Skin of body (tissue), 2 donors: ENCODE results near the gene KCNQ1OT1. TPM values are rescaled to one million over a fixed set of nuclear protein-coding genes. Genes with fewer than 3 reads are reported as not detected.

Source experiments
- DNase-seq: peaks from one replicate; lab custom pipeline; 2025; lab: John Stamatoyannopoulos, UW
- total RNA-seq: library from RNA; depleted of rRNA; stranded (reverse); fragments of >200 nt; gene quantifications from one replicate; pipeline ENCODE4 v1.2.3, GENCODE V29; 2014

KCNQ1OT1 gene
- total RNA-seq, 1 donor from 2014 or later, result 12.0 TPM

DNA sequence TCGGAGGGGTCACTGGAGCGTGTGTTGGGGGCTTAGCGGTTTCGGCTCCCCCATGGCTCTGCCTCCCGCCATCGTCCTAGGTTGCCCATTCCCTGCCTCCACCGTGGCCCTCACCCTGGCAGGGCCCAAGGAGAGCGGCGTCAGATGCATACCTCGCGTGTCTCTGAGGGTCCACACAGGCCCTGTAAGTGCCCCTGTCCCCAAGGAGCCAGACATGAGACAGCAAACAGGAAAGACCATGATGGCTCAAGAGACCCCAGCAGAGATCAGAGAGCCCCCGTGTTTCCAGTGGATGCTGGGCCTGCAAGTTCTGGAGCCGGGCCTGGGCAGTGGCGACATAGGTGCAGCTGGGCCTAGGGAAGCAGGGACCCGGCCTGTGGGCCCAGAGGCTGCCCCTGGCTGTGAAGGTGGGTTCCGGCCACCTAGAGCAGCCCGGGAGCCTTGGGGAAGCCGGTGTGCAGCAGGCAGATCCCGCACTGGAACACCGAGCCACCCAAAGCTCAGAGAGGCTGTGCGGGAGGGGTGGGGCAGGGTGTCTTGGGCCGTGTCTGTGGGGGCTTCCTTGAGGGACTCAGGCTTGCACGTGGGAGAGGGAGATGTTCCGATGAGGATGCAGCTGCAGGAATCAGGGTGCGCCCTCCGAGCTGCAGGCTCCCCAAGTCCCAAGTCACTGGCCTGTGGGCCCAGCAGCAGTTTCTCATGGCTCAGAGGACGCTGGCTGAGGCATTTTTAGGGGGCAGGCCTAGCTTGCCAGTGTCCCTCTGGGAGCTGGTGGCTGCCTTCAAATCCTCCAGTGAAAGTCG, 126.4 kb downstream of the KCNQ1OT1 start:
- no peak for DNase-seq

DNA sequence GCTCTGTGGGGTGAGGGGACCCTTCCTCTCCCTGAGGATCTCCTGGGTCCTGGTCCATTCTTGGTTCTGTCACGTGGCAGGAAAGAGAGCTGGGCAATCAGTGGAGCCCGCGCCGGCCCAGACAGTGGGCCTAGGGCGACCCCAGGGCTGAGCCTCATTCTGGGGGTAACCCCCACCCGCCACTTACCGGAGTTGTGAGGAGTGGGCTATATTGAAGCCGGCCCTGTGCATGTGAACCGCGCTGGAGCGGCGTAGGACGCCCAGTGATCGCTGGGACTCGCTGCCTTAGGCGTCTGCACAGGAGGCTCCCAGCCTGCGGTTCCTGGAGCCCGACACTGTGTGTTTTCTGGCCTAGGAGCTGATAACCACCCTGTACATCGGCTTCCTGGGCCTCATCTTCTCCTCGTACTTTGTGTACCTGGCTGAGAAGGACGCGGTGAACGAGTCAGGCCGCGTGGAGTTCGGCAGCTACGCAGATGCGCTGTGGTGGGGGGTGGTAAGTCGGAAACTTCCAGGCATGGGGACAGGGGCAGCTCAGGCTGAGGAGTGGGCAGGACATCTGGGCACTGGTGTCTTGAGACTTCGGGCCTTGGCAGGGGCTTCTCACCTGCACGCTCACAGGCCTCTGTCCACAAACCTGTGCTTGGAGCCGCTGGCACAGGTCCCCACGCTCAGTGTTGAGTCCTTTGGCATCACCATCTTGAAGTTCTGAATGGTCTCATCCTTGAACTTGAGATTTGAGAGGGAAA, 127.1 kb downstream of the KCNQ1OT1 start:
- DNase-seq, result no peak

DNA sequence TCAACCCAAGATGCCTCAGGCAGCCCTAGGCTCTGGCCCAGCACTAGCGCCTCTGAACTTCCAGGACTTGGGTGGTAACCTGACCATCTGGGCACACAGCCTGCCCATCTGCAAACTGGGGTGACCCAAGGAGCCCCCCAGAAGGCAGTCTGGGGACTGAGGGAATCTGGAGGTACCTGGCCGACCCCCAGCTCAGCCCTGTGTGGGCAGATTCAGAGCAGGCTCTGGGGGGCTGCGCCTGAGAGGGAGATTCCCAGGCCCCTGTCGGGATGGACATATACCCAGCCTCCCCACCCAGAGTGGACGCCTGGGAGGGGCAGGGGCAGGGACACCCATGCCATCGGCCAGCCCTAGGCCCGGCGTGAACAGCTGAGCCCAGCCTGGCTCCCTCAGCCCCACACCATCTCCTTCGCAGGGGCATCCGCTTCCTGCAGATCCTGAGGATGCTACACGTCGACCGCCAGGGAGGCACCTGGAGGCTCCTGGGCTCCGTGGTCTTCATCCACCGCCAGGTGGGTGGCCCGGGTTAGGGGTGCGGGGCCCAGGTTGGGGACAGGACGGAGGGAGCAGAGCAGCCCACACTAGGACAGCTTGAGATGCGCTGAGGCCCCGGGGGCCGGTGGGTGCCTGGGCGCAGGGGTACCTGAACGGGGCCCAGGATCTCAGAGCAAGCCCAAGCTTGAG, 128.1 kb downstream of the KCNQ1OT1 start:
- no peak for DNase-seq

DNA sequence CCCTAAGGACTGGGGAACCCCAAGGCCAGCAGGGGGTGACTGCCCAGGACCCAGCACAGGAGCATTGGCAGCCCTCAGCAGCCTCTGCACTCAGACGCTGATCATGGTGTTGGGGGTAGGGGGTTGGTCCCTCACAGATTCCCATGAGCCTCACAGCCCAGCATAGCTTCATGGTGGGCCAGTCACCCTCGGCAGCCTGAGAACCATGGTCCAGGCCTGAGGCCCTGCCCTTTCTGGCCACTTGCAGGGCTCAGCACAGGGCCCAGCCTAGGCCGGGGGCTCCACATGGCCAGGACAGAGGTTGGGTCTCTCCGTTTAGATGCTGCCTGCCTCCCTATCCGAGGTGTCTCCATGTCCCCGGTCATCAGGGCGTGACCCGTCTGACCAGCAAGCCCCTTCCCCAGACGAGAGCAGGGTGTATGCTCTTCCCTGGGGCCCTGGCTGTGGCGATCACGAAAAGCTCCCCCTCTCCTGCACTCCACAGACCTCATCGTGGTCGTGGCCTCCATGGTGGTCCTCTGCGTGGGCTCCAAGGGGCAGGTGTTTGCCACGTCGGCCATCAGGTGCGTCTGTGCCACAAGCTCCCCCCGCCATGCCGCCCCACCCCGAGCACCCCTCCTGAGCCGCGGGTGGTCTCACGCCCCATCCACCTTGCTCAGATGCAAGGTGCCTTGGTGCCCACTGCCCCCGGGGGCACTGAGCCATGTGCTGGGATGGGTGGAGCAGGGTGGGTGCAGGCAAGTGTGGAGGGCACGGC, 128.8 kb downstream of the KCNQ1OT1 start:
- DNase-seq, result no peak

DNA sequence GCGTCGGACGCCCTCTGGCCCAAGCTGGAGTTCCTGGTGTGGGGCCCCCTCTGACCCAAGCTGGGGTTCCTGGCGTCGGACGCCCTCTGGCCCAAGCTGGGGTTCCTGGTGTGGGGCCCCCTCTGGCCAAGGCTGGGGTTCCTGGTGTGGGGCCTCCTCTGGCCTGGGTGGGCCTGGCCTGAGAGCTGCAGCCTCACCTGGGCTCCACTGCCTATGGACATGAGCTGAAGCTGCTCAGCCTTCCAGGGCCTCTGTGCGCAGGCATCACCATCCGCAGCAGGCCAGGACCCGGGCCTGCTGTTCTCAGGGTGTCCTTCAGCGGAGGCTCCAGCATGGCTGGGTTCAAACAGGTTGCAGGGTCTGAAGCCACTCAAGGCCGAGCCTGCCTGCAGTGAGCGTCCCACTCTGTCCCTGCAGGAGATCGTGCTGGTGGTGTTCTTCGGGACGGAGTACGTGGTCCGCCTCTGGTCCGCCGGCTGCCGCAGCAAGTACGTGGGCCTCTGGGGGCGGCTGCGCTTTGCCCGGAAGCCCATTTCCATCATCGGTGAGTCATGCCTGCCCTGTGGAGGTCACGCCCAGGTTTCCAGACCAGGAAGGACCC, 129.5 kb downstream of the KCNQ1OT1 start:
- DNase-seq, result no peak

DNA sequence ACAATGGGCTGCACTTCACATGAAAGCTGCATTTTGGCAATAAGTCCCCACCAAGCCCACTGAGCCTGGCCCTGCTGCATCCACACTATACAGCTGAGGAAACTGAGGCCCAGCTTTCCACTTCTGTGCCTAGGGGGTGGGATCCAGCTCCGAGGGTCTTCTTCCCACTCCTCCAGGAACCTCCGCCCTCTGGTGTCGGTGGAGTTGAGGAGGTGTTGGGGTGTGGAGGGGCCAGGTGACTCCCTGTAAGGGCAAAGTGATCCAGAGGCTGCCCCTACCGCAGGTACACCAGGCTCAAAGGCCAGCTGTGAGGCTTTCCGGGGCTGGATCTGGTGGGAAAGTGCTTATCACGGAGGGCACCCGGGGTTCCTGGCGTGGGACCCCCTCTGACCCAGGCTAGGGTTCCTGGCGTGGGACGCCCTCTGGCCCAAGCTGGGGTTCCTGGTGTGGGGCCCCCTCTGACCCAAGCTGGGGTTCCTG, 130.0 kb downstream of the KCNQ1OT1 start:
- DNase-seq, result no peak

DNA sequence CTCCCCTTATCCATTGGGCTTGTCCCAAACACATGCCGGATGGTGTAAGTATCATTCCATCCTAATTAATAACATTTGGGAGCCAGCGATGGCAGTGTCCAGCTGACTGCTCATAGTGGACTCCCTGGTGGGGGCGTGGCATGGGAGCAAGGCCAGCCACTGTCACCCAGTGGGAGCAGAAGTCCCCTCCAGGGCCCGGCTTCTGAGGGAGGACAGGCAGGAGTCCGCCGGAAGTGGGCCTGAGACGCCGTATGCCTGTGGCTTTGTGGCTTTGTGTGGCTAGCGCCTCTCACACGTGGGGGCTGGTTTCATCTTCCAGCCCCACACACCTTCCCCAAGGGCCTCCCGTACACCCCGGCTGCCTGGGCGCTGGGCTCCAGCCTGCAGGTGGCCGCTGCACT, 130.5 kb downstream of the KCNQ1OT1 start:
- DNase-seq, result no peak

DNA sequence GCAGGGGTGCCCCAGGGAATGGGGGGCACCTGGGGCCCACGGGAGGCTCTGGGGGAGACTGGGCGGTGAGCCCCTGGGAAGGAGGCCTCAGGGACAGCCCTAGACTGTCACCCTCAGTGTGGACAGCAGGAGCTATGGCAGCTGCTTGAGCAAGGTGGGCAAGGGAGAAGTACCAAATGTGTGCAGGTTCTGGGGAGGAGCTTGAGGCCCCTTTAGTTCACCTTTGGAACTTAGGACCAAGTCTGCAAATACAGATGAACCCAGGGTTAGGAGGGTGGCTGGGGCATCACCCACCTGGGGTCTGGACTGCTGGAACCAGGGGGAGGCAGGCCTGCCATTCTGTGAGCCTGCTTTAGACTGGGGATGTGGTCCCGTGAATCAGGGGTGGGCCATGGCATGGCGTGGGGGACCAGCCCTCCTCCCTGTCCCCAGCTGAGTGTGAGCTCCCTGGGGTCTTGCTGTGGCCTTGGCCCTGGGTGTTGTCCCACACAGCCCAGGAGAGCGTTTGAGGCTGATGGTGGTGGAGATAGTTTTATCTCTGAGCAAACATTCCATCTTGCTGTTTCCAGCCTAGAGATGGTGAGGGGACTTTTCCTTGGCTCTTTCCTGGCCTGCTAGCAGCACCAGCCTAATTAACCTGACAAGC, 132.6 kb downstream of the KCNQ1OT1 start:
- no peak for DNase-seq

DNA sequence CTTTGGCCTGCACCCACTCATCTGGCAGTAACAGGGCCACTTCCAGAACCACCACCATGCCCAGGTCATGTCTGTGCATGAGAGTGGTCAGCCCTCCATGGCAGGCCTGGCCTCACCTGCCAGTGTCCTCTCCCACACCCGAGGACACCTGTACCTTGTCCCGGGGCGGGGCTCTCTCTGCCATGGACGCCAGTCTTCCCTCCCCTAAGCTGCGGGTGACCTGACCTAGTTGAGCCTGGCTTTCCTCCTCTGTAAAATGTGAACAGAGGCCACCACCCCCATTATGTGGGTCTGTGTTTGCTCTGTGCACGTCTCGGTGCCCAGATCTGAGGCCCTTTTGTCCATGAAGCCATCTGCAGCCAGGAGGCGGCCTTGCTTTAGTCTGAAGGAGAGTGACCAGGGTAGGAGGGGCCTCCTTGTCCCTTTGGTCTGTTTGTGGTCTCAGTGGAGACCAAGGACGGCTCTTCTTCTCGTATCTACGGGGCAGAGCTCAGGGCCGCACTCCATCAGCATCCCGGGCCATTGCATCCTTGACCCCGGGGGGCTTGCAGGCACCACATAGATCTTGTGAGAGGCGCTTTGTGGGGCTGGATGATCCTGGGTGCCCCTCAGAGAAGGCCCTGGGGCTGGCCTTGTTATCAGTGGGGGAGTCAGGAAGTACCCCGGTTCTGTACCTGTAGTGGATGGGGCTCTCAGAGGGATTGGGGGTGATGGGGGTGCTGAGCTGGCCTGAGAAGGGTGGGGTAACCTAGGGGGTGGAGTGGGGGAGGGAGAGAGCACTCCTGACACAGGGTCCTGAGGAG, 133.4 kb downstream of the KCNQ1OT1 start:
- DNase-seq, result no peak

DNA sequence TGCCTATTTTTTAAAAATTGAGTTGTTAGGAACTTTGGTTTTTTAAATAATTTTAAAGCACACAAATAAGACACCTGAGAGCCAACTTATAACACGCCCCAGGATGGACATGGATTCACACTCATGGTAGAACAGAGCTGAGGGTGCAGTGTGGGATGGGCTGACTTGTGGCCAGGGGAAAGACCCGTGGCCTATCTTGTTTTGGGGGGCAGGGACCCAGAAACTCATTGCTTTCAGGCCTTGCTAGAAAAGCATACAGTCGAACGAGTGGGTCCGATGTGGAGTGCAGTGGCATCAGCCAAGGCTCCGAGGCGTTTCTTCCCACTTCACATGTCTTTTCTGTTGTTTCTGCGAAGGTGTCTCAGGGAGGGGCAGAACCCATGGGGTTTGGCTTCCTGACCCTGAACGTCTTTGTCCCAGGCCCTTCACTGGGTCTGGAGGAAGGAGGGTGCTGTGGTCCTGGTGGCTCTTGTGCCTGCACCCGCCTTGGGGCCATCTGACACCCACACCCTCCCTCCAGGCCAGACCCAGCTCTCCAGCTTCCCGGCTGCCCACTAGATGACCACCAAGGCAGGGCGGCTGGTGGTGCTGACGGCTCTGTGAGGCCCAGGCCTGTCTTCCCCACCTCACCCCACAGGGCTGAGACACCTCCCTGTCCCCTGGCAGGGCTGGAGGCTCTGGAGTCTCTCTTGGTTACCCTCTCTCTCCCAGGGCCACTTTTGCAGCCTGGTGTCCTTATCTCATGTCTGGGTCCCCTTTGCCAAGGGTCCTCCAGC, 134.2 kb downstream of the KCNQ1OT1 start:
- DNase-seq, result no peak

DNA sequence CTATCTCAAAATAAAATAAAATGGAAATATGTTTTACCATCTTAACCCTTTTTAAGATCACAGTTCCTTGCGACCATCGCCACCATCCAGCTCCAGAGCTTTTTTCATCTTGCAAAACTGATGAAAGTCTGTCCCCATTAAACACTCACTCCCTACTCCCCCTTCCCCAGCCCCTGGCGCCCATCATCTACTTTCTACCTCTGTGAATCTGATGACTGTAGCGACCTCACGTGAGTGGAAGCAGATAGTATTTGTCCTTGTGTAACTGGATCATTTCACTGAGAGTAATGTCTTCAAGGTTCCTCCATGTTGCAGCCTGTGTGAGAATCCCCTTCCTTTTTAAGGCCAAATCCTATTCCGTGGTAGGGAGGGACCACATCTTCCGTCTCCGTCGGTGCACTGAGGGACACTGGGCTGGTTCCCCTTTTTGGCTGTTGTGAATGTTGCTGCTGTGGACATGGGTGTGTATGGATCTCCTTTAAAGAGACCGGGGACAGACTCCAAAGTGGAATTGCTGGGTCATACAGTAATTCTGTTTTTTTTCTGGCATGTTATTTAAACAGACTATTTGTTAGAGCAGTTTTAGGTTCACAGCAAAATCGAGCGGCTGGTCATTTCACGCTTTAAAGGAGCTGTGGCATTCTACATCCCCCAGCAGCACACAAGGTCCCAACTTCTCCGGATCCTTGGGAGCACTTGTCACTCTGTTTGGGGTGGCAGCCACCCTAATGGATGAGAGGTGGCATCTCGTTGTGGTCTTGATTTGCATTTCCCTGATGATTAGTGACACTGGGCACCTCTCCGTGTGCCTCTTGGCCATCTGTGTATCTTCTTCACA, 135.0 kb downstream of the KCNQ1OT1 start:
- DNase-seq, result no peak

DNA sequence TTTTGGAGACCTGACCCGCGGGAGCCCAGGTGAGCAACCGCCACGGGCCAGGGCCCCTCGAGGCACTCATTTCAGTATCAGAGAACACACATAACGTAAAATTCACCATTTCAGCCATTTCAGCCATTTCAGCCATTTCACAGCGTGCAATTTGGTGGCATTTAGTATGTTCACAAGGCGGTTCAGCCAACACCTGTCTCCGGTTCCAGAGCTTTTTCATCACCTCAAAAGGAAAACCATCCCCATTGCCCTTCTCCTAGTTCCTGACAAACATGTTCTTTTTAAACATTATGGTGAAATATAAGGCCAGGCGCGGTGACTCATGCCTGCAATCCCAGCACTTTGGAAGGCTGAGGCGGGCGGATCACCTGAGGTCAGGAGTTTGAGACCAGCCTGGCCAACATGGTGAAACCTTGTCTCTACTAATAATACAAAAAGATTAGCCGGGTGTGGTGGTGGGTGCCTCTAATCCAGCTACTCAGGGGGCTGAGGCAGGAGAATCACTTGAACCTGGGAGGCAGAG, 135.7 kb downstream of the KCNQ1OT1 start:
- no peak for DNase-seq

DNA sequence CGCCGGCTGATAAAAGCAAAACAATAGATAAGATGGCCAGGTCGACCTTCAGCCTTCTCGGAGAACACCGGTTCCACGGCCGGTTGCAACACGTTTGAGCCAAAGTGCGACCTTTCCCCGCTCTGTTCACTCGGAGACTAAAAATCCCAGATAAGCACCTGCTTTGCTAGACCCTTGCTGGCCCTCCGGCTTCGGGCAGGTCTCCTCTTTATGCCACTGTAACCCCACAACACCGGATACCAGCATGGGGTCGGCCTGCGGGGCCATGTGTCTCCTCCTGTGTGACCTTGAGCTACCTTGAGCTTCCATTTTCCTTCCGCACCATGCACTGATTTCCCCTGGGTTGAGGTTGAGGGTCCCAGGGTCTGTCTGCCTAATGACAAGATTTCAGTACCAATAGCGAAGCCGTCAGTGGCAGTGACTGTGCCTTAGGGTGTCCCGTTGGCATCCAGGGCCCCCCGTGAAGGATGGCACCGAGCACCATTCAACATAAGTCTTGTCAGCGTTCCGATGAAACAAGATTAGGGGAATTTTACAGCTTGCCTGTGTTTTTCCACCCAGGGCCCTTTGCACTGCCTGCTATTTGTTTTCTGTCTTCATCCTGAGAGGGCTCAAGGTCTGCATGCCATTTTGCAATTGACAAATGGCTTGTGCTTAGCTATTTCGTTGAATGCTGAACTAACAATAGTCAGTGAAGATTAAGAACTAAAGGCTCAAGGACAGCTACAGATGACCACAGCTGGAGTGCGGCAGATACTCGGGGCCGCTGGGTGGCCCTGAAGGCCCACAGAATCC, 136.4 kb downstream of the KCNQ1OT1 start:
- no peak for DNase-seq

DNA sequence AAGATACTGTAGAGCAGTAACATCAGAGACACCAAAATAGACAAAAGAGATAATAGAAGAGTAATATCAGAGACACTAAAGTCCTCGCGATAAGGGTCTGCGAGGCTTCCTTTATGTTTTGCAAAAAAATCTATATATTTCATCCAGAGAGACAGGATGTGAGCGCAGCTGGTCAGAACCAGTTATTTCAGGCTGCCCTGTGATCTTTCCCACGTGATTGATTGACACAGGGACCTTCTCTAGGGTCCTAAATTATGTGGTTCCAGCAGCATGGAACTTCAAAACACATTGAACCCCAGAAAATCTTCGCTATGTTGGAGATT, 136.9 kb downstream of the KCNQ1OT1 start:
- no peak for DNase-seq

DNA sequence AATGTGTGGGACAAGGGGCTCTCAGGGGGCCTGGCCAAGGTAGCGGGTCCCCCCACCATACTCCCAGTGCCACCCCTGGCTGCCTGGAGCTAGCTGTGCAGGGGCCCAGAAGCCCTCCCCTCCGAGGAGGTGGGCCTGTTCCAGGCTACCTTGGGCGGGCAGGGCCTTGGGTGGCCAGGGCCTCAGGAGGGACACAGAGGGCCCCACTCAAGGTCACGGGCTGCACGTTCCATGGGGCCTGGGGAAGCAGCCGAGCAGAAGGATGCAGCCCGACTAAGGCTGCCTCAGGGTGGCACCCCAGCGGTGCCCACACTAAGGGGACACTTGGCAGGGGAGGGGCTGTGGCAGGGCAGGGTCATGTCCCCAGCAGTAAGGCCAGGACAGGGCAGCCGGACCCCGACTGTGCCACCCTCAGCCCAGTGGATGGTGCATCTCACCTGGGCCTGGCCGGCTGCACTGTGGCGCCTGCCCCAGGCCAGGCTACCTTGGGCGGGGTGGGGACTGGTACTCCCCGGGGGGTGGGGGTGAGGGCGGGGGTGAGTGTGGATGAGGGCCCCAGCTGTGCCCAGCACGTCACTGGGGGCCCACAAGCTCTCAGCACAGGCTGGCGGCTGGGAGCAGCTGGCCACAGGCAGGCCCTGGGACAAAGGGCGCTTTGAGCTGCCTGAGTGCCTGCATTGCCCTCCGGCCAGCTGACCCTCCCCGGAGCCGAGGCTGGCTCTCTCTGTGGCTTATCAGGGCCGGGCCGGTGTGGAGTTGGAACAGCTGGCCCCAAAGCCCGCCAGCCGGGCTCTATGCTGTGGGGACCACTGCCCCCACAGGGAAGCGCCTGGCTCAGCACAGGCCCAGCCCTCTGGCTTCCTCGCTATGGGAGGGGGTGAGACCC, 137.9 kb downstream of the KCNQ1OT1 start:
- DNase-seq, result no peak
